MM.1S (cell line): Measurements from ENCODE around the gene DISC1.
"Not testable (repeated sequence)": the region's sequence is repeated elsewhere in the genome, so short reads cannot be mapped to it uniquely, and the experiment has no call there.

Experiments
- DNase-seq: peaks from one replicate; pipeline ENCODE4 v3.0.0-alpha.2; 2015
- H2AFZ ChIP-seq: fragments of 300-600 bp; sonication (generic); 2 replicates; pipeline ENCODE4 v1.6.0; 2016; ENCODE audit warnings: antibody characterized with exemption, low read length
- H3F3A ChIP-seq: fragments of 300-600 bp; sonication (generic); 2 replicates; pipeline ENCODE4 v1.6.1; 2016; ENCODE audit warnings: mild to moderate bottlenecking, antibody characterized with exemption, low read length, moderate library complexity, mixed read lengths; ENCODE audit not compliant: insufficient read depth
- H3K27ac ChIP-seq: fragments of 300-600 bp; sonication (generic); 2 replicates; pipeline ENCODE4 v1.5.1; 2016; ENCODE audit warnings: mild to moderate bottlenecking, low read length
- H3K27me3 ChIP-seq: fragments of 300-600 bp; sonication (generic); replicated peaks from 2 replicates; pipeline ENCODE4 v1.6.0; 2016; ENCODE audit warnings: low read length; ENCODE audit not compliant: insufficient read depth
- H3K36me3 ChIP-seq: fragments of 300-600 bp; sonication (generic); replicated peaks from 2 replicates; pipeline ENCODE4 v1.6.1; 2016; ENCODE audit warnings: mild to moderate bottlenecking, low read length, mixed read lengths; ENCODE audit not compliant: insufficient read depth
- H3K4me1 ChIP-seq: fragments of 300-600 bp; sonication (generic); 2 replicates; pipeline ENCODE4 v1.6.1; 2016; ENCODE audit warnings: low read length, mixed read lengths
- H3K4me2 ChIP-seq: fragments of 300-600 bp; sonication (generic); 2 replicates; pipeline ENCODE4 v1.6.0; 2016; ENCODE audit warnings: low read depth, low read length
- H3K4me3 ChIP-seq: fragments of 300-600 bp; sonication (generic); 2 replicates; pipeline ENCODE4 v1.5.1; 2016; ENCODE audit warnings: low read length, mixed read lengths
- H3K79me2 ChIP-seq: fragments of 300-600 bp; sonication (generic); 2 replicates; pipeline ENCODE4 v1.6.1; 2016; ENCODE audit warnings: mixed run types, low read length, mixed read lengths
- H3K9ac ChIP-seq: fragments of 300-600 bp; sonication (generic); 2 replicates; pipeline ENCODE4 v1.6.1; 2016; ENCODE audit warnings: low read length, mixed read lengths
- H3K9me2 ChIP-seq: fragments of 300-600 bp; sonication (generic); replicated peaks from 2 replicates; pipeline ENCODE4 v1.6.1; 2016; ENCODE audit warnings: mild to moderate bottlenecking, low read length, mixed read lengths; ENCODE audit not compliant: insufficient read depth
- H3K9me3 ChIP-seq: fragments of 300-600 bp; sonication (generic); replicated peaks from 2 replicates; pipeline ENCODE4 v1.6.1; 2016; ENCODE audit warnings: mild to moderate bottlenecking, low read length, mixed read lengths; ENCODE audit not compliant: insufficient read depth
- H4K20me1 ChIP-seq: fragments of 300-600 bp; sonication (generic); 2 replicates; pipeline ENCODE4 v1.6.1; 2016; ENCODE audit warnings: mild to moderate bottlenecking, low read length, moderate library complexity, mixed read lengths; ENCODE audit not compliant: insufficient read depth
- EZH2 ChIP-seq: fragments of 300-600 bp; sonication (generic); optimal IDR thresholded peaks from 2 replicates; pipeline ENCODE3; 2017; ENCODE audit warnings: low read depth, mild to moderate bottlenecking, antibody characterized with exemption, low read length, mixed read lengths
- EZH2phosphoT487 ChIP-seq: fragments of 300-600 bp; sonication (generic); IDR thresholded peaks from 2 replicates; pipeline ENCODE4 v1.6.1; 2018; ENCODE audit warnings: antibody characterized with exemption, low read length
- TF ChIP-seq, protein P1 (sequence below): fragments of 300-600 bp; sonication (generic); IDR thresholded peaks from 2 replicates; pipeline ENCODE4 v1.5.1; 2016; ENCODE audit warnings: antibody characterized with exemption, low read length, mixed read lengths

The DISC1 gene

DNA sequence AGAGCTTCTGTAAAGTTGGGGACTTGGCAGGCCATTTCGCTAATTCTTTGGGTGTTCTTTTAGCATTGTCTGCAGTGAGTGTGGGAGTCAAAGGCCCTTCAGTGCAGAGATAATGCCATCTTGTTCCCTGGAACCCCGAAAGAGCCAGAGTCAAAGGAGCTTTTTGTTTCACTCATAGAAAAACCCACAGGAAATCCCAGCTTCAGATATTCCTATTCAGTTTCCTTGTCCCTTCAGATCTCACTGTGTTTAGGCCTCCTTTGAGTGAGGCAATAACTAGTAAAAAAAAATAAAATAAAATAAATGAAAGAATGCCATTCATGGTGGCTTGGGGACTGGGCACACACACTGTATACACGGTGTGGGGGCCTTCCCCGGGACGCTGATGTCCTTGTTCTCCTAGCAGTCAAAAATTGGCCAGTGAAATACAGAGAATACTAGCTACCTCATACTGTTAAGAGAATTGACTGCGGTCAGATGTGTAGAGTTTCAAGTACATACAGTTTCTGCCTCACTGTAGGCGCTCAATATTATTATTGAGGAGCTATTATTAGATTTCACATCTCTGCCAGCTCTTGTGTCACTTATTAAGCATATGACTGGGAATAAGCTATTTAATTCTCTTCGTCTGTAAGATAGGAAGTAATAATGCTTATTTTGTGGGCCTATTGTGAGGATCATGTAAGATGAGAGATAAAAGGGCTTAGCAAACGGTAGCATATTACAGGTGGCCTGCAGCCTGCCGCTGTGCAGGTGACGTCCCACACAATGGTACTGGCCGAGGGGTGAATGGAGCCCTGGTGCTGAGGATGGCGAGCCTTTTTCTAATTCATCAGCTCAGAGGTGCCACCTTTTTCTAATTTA is 16.7 kb downstream of the DISC1 start:
- TF ChIP-seq EZH2: no peak
- TF ChIP-seq, protein P1, sequence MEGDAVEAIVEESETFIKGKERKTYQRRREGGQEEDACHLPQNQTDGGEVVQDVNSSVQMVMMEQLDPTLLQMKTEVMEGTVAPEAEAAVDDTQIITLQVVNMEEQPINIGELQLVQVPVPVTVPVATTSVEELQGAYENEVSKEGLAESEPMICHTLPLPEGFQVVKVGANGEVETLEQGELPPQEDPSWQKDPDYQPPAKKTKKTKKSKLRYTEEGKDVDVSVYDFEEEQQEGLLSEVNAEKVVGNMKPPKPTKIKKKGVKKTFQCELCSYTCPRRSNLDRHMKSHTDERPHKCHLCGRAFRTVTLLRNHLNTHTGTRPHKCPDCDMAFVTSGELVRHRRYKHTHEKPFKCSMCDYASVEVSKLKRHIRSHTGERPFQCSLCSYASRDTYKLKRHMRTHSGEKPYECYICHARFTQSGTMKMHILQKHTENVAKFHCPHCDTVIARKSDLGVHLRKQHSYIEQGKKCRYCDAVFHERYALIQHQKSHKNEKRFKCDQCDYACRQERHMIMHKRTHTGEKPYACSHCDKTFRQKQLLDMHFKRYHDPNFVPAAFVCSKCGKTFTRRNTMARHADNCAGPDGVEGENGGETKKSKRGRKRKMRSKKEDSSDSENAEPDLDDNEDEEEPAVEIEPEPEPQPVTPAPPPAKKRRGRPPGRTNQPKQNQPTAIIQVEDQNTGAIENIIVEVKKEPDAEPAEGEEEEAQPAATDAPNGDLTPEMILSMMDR: no peak
- no peak for TF ChIP-seq EZH2phosphoT487
- Histone ChIP-seq H3K27me3 (no peaks in the 10 kb centered on the region), H2AFZ (no peak overlapping the region), H3K4me1 (no peaks in the 10 kb centered on the region), H4K20me1 (no peaks in the 10 kb centered on the region), H3K27ac (no peak overlapping the region), H3K4me3 (no peak overlapping the region), H3K79me2 (no peaks in the 10 kb centered on the region), H3K9me2 (no peaks in the 10 kb centered on the region), H3K9ac (no peak overlapping the region), H3K36me3 (no peaks in the 10 kb centered on the region), H3K9me3 (no peaks in the 10 kb centered on the region), H3F3A (no peaks in the 10 kb centered on the region), H3K4me2 (no peak overlapping the region)
- DNase-seq: no peak

DNA sequence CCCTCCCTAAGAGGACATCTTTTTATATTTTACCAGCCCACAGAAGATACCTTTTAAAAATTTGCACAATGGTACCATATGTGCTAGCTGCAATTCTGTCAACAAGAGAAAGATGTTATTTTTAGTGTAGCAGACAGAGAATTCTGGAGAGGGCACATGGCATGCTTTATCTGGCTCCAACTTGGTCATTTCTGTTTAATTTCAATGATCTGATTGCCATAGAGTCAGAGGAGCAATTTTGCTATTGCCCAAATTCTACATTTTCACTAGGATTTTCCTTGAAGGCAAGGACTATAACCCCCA is 17.3 kb downstream of the DISC1 start:
- no peak overlapping the region for H3K27ac ChIP-seq
- H3K9ac ChIP-seq: no peak overlapping the region
- no peaks in the 10 kb centered on the region for H3K27me3 ChIP-seq
- H3K9me2 ChIP-seq: no peaks in the 10 kb centered on the region
- H4K20me1 ChIP-seq: no peaks in the 10 kb centered on the region
- TF ChIP-seq EZH2 (no peak), EZH2phosphoT487 (no peak)
- TF ChIP-seq, protein P1: no peak
- no peak overlapping the region for H3K4me3 ChIP-seq
- no peaks in the 10 kb centered on the region for H3K36me3 ChIP-seq
- H3K4me2 ChIP-seq: no peak overlapping the region
- no peaks in the 10 kb centered on the region for H3K79me2 ChIP-seq
- no peaks in the 10 kb centered on the region for H3K9me3 ChIP-seq
- no peaks in the 10 kb centered on the region for H3K4me1 ChIP-seq
- DNase-seq: no peak
- no peaks in the 10 kb centered on the region for H3F3A ChIP-seq
- no peak overlapping the region for H2AFZ ChIP-seq

DNA sequence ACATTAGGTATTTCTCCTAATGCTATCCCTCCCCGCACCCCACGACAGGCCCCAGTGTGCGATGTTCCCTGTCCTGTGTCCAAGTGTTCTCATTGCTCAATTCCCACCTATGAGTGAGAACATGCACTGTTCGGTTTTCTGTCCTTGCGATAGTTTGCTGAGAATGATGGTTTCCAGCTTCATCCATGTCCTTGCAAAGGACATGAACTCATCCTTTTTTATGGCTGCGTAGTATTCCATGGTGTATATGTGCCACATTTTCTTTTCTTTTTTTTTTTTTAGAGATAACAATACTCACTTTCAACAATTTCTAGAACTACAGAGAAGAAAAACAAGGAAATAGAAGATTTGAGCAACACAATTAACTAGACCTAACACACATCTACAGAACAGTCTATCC is 19.0 kb downstream of the DISC1 start:
- H3K9me3 ChIP-seq, H3K4me1 ChIP-seq, H3K27me3 ChIP-seq, H3K36me3 ChIP-seq, H4K20me1 ChIP-seq, H3K4me3 ChIP-seq, H3K9me2 ChIP-seq, H3K27ac ChIP-seq, H3K4me2 ChIP-seq, DNase-seq, H3K79me2 ChIP-seq, H3K9ac ChIP-seq, H2AFZ ChIP-seq, H3F3A ChIP-seq: not testable (repeated sequence)

DNA sequence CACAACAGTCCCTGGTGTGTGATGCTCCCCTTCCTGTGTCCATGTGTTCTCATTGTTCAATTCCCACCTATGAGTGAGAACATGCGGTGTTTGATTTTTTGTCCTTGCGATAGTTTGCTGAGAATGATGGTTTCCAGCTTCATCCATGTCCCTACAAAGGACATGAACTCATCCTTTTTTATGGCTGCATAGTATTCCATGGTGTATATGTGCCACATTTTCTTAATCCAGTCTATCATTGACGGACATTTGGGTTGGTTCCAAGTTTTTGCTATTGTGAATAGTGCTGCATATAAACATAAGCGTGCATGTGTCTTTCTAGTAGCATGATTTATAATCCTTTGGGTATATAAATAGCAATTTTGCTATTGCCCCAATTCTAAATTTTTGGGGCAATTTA is 19.6 kb downstream of the DISC1 start:
- H3K9ac ChIP-seq, H3K9me3 ChIP-seq, H2AFZ ChIP-seq, H3K9me2 ChIP-seq, H4K20me1 ChIP-seq, H3K4me3 ChIP-seq, H3K4me1 ChIP-seq, H3K4me2 ChIP-seq, H3K36me3 ChIP-seq, H3K27me3 ChIP-seq, DNase-seq, H3K27ac ChIP-seq, H3K79me2 ChIP-seq, H3F3A ChIP-seq: not testable (repeated sequence)

DNA sequence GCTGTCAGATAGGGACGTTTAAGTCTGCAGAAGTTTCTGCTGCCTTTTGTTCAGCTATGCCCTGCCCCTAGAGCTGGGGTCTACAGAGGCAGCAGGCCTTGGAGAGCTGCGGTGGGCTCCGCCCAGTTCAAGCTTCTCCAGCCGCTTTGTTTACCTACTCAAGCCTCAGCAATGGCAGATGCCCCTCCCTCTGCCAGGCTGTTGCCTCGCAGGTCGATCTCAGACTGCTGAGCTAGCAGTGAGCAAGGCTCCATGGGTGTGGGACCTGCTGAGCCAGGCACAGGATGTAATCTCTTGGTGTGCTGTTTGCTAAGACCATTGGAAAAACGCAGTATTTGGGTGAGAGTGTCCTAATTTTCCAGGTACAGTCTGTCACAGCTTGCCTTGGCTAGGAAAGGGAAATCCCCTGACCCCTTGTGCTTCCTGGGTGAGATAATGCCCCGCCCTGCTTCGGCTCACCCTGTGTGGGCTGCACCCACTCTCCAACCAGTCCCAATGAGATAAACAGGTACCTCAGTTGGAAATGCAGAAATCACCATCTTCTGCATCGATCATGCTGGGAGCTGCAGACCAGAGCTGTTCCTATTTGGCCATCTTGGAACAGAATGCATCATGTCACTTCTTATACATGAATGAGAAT is 25.2 kb downstream of the DISC1 start:
- H3K79me2 ChIP-seq, H3K4me1 ChIP-seq, DNase-seq, H3K36me3 ChIP-seq, H3K9me3 ChIP-seq, H2AFZ ChIP-seq, H4K20me1 ChIP-seq, H3K4me3 ChIP-seq, H3K9ac ChIP-seq, H3F3A ChIP-seq, H3K27me3 ChIP-seq, H3K27ac ChIP-seq, H3K9me2 ChIP-seq, H3K4me2 ChIP-seq: not testable (repeated sequence)
